Measurements from ENCODE around the gene TTC31. TPM values are rescaled to one million over a fixed set of nuclear protein-coding genes. Genes with fewer than 3 reads are reported as not detected.

Gene TTC31
- total RNA-seq, 6 donors from 2014 or later, result 18.2 to 127 (median 27.3) TPM

DNA sequence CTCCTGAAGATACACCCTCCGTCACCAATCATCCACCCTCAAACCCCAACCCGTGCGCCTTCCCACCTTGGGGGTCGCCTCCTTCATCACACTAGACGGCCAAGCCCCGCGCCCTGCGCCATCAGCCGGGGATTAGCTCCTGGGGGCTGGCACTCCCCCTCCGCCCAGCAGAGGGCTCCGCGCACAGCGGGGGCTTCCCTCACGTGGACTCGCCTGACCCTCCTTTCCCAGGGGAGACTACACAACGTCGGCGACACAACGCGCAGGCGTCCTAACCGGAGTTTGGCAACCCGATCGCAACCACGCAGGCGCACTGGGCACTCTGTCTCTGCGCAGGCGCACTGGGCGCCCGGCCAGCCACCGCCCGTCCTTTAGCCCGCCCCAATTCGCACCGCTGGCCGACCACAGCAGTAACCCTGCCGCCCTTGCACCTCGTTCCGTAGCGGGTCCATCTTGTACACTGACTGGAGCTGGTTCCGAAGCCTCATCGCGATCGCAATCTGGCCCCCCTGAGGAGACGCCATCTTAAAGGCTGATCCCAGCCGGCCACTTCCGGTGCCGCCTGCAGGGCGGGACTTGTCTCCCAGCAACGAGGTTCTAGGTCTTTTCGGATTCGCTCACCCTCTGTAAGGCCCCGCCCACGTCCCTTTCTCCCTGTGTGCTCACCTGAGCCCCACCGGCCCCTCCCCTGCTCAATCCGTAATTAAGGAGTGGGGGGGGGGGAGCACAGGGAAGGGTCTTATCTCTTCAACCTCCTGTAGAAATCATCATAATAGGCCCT, 24.5 kb downstream of the TTC31 start, which contains the start of gene PCGF1:
TSS of gene PCGF1 (minus strand) at position 551 of the 781 bp plus-strand sequence. CDS start at position 524, 27 bp downstream.
- Histone ChIP-seq H3K27me3 (peaks cover 0 to 13% (median 1%) of the 10 kb centered on the region in 4 donors), H3K9me3 (no peaks in the 10 kb centered on the region), H3K36me3 (peaks cover 0 to 22% (median 6%) of the 10 kb centered on the region in 4 donors), H3K4me3 (peak within 1 kb of the TSS; percentile 44 to 82 (median 56)), H3K4me1 (peaks cover 33 to 56% (median 41%) of the 10 kb centered on the region in 4 donors), H3K27ac (peak within 1 kb of the TSS; percentile 96 to 100 (median 98))
- ATAC-seq (ENCODE audit: low FRiP score in 2 of 2), result peak; percentile 95 to 96
- peak; percentile 99 to 100 for DNase-seq
- WGBS, 2 donors, result 1 to 4% methylated on average over 21 to 43 of the region's 56 CpGs
- TF ChIP-seq, protein P1, sequence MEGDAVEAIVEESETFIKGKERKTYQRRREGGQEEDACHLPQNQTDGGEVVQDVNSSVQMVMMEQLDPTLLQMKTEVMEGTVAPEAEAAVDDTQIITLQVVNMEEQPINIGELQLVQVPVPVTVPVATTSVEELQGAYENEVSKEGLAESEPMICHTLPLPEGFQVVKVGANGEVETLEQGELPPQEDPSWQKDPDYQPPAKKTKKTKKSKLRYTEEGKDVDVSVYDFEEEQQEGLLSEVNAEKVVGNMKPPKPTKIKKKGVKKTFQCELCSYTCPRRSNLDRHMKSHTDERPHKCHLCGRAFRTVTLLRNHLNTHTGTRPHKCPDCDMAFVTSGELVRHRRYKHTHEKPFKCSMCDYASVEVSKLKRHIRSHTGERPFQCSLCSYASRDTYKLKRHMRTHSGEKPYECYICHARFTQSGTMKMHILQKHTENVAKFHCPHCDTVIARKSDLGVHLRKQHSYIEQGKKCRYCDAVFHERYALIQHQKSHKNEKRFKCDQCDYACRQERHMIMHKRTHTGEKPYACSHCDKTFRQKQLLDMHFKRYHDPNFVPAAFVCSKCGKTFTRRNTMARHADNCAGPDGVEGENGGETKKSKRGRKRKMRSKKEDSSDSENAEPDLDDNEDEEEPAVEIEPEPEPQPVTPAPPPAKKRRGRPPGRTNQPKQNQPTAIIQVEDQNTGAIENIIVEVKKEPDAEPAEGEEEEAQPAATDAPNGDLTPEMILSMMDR (IDR thresholded peaks at IDR 0.05), result peak in 5 of 6 experiments; percentile 33 to 67 (median 42)
- TF ChIP-seq EP300 (IDR thresholded peaks at IDR 0.05), result no peak
- peak in 2 of 4 donors; percentile 63 to 79 for TF ChIP-seq POLR2A (IDR thresholded peaks at IDR 0.05)
- peak; percentile 79 to 96 for TF ChIP-seq POLR2AphosphoS5 (IDR thresholded peaks at IDR 0.05)

DNA sequence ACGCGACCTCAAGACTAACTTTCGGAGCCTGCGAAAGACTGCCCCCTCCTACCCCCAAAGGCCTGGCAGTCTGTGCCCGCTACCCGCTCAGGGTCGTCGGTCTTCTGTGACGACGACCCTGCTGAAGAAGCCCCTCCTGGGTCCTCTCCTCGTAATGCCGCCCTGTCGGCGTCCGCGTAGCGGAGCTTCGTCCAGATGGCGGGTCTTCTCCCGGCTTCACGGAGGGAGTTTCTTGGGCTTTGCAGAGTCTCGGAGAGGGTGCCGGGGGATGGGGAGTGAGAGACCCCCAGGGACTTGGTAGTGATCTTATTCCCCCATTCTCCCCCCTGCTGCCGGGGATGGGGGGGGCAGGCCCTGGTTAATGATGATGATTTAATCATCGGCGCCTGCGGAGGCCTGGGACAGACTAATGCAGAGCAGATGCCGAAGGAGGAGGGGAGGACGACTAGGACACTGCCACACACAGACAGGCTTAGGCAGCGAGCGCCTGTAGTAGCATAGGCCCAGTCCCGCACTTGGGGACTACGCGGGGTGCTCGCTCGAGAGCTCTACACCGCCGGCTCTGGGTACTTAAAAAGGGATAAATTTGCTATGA, 25.1 kb downstream of the TTC31 start:
- 19 to 27% methylated on average over 15 to 36 of the region's 38 CpGs for WGBS, 2 donors
- TF ChIP-seq POLR2AphosphoS5 (IDR thresholded peaks at IDR 0.05) (no peak), EP300 (IDR thresholded peaks at IDR 0.05) (no peak), POLR2A (IDR thresholded peaks at IDR 0.05) (no peak)
- TF ChIP-seq, protein P1 (IDR thresholded peaks at IDR 0.05), result no peak
- Histone ChIP-seq H3K4me3 (peak overlapping the region; percentile 44 to 82 (median 56)), H3K27ac (peak overlapping the region; percentile 96 to 100 (median 98)), H3K27me3 (peaks cover 0 to 17% (median 7%) of the 10 kb centered on the region in 4 donors), H3K4me1 (peaks cover 33 to 49% (median 39%) of the 10 kb centered on the region in 4 donors), H3K9me3 (no peaks in the 10 kb centered on the region), H3K36me3 (peaks cover 0 to 22% (median 6%) of the 10 kb centered on the region in 4 donors)
- peak in 1 of 2 donors; percentile 27 for ATAC-seq (ENCODE audit: low FRiP score in 2 of 2)
- DNase-seq, result peak; percentile 40 to 82

DNA sequence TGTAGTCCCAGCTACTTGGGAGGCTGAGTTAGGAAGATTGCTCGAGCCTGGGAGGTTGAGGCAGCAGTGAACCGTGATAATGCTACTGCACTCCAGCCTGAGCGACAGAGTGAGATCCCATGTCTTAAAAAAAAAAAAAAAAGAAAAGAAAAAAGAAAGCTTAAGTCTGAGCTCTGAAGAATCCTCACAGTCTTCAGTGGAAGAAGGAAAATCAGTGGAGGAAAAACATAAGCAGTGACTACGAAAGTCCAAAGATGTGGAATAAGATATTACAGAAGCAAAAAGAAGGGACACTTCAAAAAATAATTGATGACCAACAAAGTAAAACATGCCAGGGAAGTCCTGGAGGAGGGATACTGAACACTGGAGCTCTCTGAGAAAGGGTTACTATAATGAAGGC, 27.4 kb downstream of the TTC31 start:
- Histone ChIP-seq H3K4me1 (peaks cover 35 to 43% (median 39%) of the 10 kb centered on the region in 4 donors), H3K27ac (no peak overlapping the region), H3K27me3 (peaks cover 6 to 40% (median 30%) of the 10 kb centered on the region in 4 donors), H3K36me3 (peaks cover 0 to 10% (median under 1%) of the 10 kb centered on the region in 4 donors), H3K9me3 (no peaks in the 10 kb centered on the region), H3K4me3 (no peak overlapping the region)
- WGBS, 2 donors, result 71 to 88% methylated on average over 4 of the region's 4 CpGs
- TF ChIP-seq POLR2A (IDR thresholded peaks at IDR 0.05) (no peak), POLR2AphosphoS5 (IDR thresholded peaks at IDR 0.05) (no peak), EP300 (IDR thresholded peaks at IDR 0.05) (no peak)
- TF ChIP-seq, protein P1 (IDR thresholded peaks at IDR 0.05), result no peak
- ATAC-seq (ENCODE audit: low FRiP score in 2 of 2), result no peak
- DNase-seq, result no peak

DNA sequence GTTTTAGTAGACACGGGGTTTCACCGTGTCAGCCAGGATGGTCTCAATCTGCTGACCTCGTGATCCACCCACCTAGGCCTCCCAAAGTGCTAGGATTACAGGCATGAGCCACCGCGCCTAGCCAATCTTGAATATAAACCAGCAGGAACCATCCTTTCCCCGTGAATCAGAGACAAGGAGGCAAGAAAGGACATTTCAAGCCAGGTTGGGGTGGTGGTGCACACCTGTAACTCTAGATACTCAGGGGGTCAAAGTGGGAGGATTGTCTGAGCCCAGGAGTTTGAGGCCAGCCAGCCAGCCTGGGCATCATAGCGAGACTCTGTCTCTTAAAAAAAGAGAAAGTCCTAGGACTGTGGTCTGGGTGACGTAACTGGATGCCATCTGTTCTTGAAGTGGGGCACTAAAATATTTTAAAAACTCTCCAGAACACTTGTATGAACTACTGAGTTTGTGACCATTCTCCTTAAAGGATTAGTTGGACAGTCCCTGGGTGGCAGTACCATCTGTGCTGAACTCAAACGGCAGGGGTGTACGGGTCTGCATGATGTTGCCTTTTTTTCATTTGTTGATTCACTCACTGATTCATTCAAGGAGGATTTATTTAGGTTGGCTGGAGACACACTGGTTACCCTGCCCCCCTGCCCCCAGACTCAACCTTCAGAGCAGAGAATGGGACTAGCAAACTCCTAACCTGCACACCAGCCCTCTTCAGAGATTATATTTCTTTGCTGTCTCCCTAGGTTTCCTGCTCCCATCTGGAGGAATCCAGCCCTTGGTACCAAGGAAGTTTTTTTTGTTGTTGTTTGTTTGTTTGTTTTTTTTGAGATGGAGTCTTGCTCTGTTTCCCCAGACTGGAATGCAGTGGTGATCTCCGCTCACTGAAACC, 28.5 kb downstream of the TTC31 start:
- Histone ChIP-seq H3K27me3 (peaks cover 6 to 50% (median 40%) of the 10 kb centered on the region in 4 donors), H3K4me3 (no peak overlapping the region), H3K9me3 (no peaks in the 10 kb centered on the region), H3K4me1 (peaks cover 35 to 43% (median 39%) of the 10 kb centered on the region in 4 donors), H3K36me3 (no peaks in the 10 kb centered on the region), H3K27ac (no peak overlapping the region)
- TF ChIP-seq POLR2A (IDR thresholded peaks at IDR 0.05) (no peak), EP300 (IDR thresholded peaks at IDR 0.05) (no peak), POLR2AphosphoS5 (IDR thresholded peaks at IDR 0.05) (no peak)
- TF ChIP-seq, protein P1 (IDR thresholded peaks at IDR 0.05), result no peak
- no peak for ATAC-seq (ENCODE audit: low FRiP score in 2 of 2)
- DNase-seq, result no peak
- WGBS, 2 donors, result 28 to 42% methylated on average over 11 of the region's 11 CpGs
